GM21528 (cell line): ENCODE results near the gene TTC28.
"Not testable (repeated sequence)": the region's sequence is repeated elsewhere in the genome, so short reads cannot be mapped to it uniquely, and the experiment has no call there.

ENCODE experiments used
- ATAC-seq: cut with Tn5 transposase; IDR thresholded peaks from one replicate; pipeline ENCODE4 v1.9.1; 2021; ENCODE audit warnings: mild to moderate bottlenecking, moderate library complexity; ENCODE audit not compliant: unreplicated experiment, low FRiP score

TTC28 gene

GRCh38 chr22:28172892-28173670, 506.6 kb downstream of the TTC28 start:
- ATAC-seq = no peak

GRCh38 chr22:28171712-28172111, 507.9 kb downstream of the TTC28 start:
- no peak for ATAC-seq

- ATAC-seq = no peak
Measured at GRCh38 chr22:28171115-28171514, 508.5 kb downstream of the TTC28 start.

GRCh38 chr22:28169314-28169713, 510.3 kb downstream of the TTC28 start:
- ATAC-seq = not testable (repeated sequence)

GRCh38 chr22:28155808-28156207, 523.8 kb downstream of the TTC28 start:
- no peak for ATAC-seq

GRCh38 chr22:28154861-28155260, 524.8 kb downstream of the TTC28 start:
- ATAC-seq = no peak

- no peak for ATAC-seq
Measured at GRCh38 chr22:28151151-28151816, 528.4 kb downstream of the TTC28 start.

GRCh38 chr22:28148816-28149465, 530.7 kb downstream of the TTC28 start:
- ATAC-seq = no peak

- no peak for ATAC-seq
Measured at GRCh38 chr22:28147401-28147800, 532.2 kb downstream of the TTC28 start.

GRCh38 chr22:28146401-28147314, 533.0 kb downstream of the TTC28 start:
- ATAC-seq = no peak

- no peak for ATAC-seq
Measured at GRCh38 chr22:28143961-28144745, 535.5 kb downstream of the TTC28 start.

GRCh38 chr22:28143241-28143865, 536.3 kb downstream of the TTC28 start:
- ATAC-seq = no peak

- ATAC-seq = no peak
Measured at GRCh38 chr22:28142361-28142961, 537.2 kb downstream of the TTC28 start.

GRCh38 chr22:28141614-28142013, 538.0 kb downstream of the TTC28 start:
- ATAC-seq = no peak

GRCh38 chr22:28139961-28140360, 539.7 kb downstream of the TTC28 start:
- ATAC-seq = no peak

- no peak for ATAC-seq
Measured at GRCh38 chr22:28139516-28139915, 540.1 kb downstream of the TTC28 start.

- no peak for ATAC-seq
Measured at GRCh38 chr22:28137036-28137435, 542.6 kb downstream of the TTC28 start.

GRCh38 chr22:28132466-28132865, 547.2 kb downstream of the TTC28 start:
- no peak for ATAC-seq
